ENCODE results near the gene SLC17A2. TPM values are rescaled to one million over a fixed set of nuclear protein-coding genes. Genes with fewer than 3 reads are reported as not detected.

SLC17A2 gene, protein sequence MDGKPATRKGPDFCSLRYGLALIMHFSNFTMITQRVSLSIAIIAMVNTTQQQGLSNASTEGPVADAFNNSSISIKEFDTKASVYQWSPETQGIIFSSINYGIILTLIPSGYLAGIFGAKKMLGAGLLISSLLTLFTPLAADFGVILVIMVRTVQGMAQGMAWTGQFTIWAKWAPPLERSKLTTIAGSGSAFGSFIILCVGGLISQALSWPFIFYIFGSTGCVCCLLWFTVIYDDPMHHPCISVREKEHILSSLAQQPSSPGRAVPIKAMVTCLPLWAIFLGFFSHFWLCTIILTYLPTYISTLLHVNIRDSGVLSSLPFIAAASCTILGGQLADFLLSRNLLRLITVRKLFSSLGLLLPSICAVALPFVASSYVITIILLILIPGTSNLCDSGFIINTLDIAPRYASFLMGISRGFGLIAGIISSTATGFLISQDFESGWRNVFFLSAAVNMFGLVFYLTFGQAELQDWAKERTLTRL
- total RNA-seq = not detected

DNA sequence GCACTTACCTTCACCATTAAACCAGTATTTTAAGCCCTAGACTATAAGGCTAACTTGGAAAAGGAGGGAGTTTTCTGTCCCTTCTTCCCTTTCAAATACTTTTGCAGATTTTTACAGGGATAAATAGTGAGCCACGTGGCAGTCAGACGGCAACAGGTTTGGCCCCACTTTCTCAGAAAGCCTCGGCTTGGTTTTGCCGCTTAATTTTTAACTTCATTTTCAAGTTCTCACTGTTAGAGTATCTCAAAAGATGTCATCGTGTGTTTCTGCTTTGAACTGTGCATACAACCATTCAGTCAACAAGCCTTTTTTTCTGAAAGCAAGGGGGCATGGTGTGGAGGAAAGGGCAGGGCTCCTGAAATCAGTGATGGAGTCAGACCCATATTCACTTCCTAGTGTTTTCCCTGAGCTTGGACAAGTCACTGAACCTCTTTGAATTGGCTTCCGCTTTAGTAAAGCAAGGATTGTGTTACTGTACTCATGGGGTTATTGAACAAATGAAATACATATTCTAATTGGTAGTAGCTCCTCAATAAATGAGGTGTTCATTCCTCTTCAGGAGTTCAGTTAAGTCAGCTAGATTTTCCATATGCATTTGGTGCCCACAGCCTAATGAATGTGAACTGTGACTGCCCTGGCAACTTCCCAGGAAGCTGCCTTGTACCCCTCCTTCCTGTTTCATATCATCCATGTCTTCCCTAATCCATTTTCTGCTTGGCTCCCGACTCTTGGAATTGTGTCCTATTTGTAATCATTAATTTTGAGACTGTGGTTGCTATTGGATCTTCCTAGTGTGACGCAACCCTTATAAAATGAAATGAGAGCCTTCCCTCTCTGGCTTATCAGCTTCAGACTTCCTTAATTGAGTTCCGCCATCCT is at the start of gene SLC17A2:
TSS of gene SLC17A2 (minus strand) at position 160 of the 879 bp plus-strand sequence. CDS start 4,895 bp downstream, outside the sequence.

DNA sequence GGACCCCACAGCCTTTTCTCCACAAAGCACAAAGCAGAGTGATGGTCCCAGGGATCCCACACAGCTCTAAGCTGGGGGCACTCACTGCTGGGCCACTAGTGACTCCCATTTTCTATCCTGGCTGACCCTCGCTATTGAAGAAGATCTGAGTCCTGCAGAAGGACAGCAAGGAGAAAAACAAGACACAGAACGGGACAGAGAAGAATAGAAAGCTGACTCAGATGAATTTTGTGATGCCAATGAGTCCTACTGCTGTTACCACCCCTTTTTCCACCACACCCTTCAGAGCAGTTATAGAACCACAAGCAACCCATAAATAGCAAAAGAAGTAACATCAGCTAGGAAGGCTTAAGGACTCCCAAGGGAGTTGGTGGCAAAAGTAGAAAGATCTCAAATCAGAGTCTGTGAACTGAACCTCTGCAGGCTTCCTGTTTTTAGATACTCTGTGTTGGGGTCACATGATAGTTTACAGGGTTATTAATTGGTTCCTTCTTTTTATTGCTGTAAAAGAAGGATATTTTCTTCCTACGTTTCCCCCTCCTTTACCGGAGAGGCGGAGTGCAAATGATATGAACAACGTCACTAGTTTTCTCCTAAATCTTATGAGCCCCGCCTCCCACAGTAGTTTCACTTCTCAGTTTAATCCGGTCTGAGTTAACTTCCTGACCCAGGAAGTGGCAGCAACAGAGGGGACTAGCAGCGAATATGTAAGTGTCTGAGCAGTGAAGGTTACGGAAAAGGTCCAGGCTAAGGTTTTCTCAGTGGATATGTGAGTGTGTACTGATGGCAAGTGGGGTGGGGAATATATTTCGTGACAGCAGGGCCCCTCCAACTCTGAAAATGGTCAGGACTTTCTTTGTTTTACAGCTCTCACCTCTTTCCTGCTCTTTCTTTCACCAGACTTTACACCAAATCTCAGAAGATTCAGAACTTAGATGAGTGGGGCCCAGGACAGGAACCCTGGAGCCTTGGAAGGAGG is 31.9 kb upstream of the SLC17A2 start, which contains the start of gene TRIM38:
TSS of gene TRIM38 (plus strand) at position 654 of the 979 bp plus-strand sequence. CDS start 3,721 bp downstream, outside the sequence.

DNA sequence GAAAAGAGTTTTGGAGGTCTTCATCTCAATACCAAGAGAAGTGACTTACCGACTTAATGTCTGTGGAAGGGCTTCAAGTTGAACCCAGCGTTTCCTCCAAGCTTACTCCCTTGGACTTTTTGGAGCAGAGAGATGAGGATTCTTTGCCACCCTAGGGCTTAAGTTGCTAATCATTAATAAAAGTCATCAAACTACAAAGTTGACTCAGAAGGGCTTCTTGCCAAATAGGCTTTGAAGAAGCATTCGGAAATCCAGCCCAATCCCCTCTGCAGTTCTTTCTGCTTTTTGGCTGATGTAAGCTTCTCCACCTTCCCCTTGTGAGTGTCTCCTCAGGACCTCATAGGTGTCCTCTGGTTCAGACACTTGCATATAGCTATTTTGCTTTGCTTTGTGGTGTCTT is 56.4 kb downstream of the SLC17A2 start, which contains the start of gene SLC17A3:
TSS of gene SLC17A3 (minus strand) at position 126 of the 400 bp plus-strand sequence. CDS start 5,856 bp downstream, outside the sequence.

Other genes with a start within 250 kb of the SLC17A2 start
- gene SLC17A4, start 175.9 kb downstream of the SLC17A2 start, total RNA-seq = 0.31 TPM
- gene SLC17A1, start 98.6 kb downstream of the SLC17A2 start, total RNA-seq = not detected
- not detected for gene SLC17A3, start 56.4 kb downstream of the SLC17A2 start, total RNA-seq
- gene TRIM38, start 32.1 kb upstream of the SLC17A2 start, total RNA-seq = 0.31 TPM
- gene HFE, start 156.7 kb upstream of the SLC17A2 start, total RNA-seq = 0.31 TPM

All from parietal lobe (tissue), 1 donor.